Neural progenitor cell (in vitro differentiated cells): ENCODE results near the gene SPOCK1.

Experiments used
- CTCF ChIP-seq: fragments of 200-600 bp; sonication (generic); IDR thresholded peaks from 2 replicates; pipeline ENCODE4 v1.5.1; 2017; ENCODE audit warnings: antibody characterized with exemption, mild to moderate bottlenecking
- EZH2 ChIP-seq: fragments of 200-600 bp; sonication (generic); IDR thresholded peaks from 2 replicates; pipeline ENCODE4 v1.6.1; 2017; ENCODE audit warnings: antibody characterized with exemption, mild to moderate bottlenecking, moderate library complexity
- EZH2phosphoT487 ChIP-seq: fragments of 200-600 bp; sonication (generic); IDR thresholded peaks from 2 replicates; pipeline ENCODE4 v1.6.1; 2017; ENCODE audit warnings: antibody characterized with exemption

DNA sequence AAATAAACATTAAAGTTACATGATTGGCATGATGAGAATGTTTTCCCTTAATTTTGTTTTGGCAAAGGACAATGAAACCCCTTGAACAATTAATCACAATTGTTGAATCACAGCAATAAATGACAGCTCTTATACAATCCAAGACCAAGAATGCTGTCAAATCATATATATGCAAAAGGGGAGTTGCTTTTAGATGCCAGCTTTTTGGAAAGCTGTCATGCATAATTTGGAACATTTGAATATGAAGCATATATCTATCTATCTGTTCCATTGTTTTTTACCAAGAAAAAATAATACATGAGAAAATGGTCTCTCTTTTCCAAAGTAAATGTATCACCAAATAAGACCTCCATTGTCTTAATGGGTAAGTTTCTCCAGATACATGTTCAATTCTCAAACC is 44.5 kb downstream of the SPOCK1 start:
- TF ChIP-seq CTCF (no peak), EZH2phosphoT487 (no peak), EZH2 (no peak)
